Fibroblast of lung (primary cell): ENCODE data around the gene ZNF274. TPM values are rescaled to one million over a fixed set of nuclear protein-coding genes. Genes with fewer than 3 reads are reported as not detected.

Experiments used
- DNase-seq, 2 donors: peaks; one replicate each; pipeline versions ENCODE4 v3.0.0 to v3.0.0-alpha.2; 2010; ENCODE audit warnings: low read depth in 2 of 2
- H2AFZ ChIP-seq: 2 replicates; pipeline ENCODE4 v1.5.1; 2012; ENCODE audit warnings: low read length, control low read depth, inconsistent platforms
- H3K27ac ChIP-seq: 2 replicates; pipeline ENCODE4 v1.5.1; 2011; ENCODE audit warnings: low read length, control low read depth; ENCODE audit not compliant: insufficient read depth
- H3K27me3 ChIP-seq: 2 replicates; pipeline ENCODE4 v1.5.1; 2011; ENCODE audit warnings: mild to moderate bottlenecking, low read length; ENCODE audit not compliant: control insufficient read depth, insufficient read depth
- H3K36me3 ChIP-seq: 2 replicates; pipeline ENCODE4 v1.5.1; 2011; ENCODE audit warnings: low read length; ENCODE audit not compliant: control insufficient read depth, insufficient read depth
- H3K4me1 ChIP-seq: 2 replicates; pipeline ENCODE4 v1.5.1; 2011; ENCODE audit warnings: low read length; ENCODE audit not compliant: control insufficient read depth, insufficient read depth; ENCODE audit errors: extremely low read depth
- H3K4me2 ChIP-seq: 2 replicates; pipeline ENCODE4 v1.5.1; 2011; ENCODE audit warnings: low read length, control low read depth; ENCODE audit not compliant: insufficient read depth; ENCODE audit errors: extremely low read depth
- H3K4me3 ChIP-seq, 4 experiments: fragments of 200-600 bp in 1 of 4; sonication (generic) in 1 of 4; replicated peaks in 1 of 4; 2 replicates each; pipeline ENCODE4 v1.5.1; 2011 to 2016; ENCODE audit warnings: low read length in 4 of 4, low read depth in 3 of 4, mild to moderate bottlenecking in 3 of 4, control low read depth in 2 of 4, inconsistent platforms in 1 of 4, mixed read lengths in 1 of 4; ENCODE audit not compliant: insufficient read depth in 1 of 4; ENCODE audit errors: control extremely low read depth in 1 of 4
- H3K79me2 ChIP-seq: 2 replicates; pipeline ENCODE4 v1.5.1; 2012; ENCODE audit warnings: mild to moderate bottlenecking, low read length, inconsistent platforms; ENCODE audit not compliant: control insufficient read depth, insufficient read depth
- H3K9ac ChIP-seq: 2 replicates; pipeline ENCODE4 v1.5.1; 2011; ENCODE audit warnings: mild to moderate bottlenecking, low read length, control low read depth; ENCODE audit not compliant: insufficient read depth
- H3K9me3 ChIP-seq: 2 replicates; pipeline ENCODE4 v1.5.1; 2012; ENCODE audit warnings: low read depth, low read length; ENCODE audit not compliant: control insufficient read depth, insufficient read depth
- H4K20me1 ChIP-seq: 2 replicates; pipeline ENCODE4 v1.5.1; 2011; ENCODE audit warnings: low read length; ENCODE audit not compliant: control insufficient read depth, insufficient read depth; ENCODE audit errors: extremely low read depth
- EZH2 ChIP-seq: IDR thresholded peaks from 2 replicates; pipeline ENCODE4 v1.5.1; 2012; ENCODE audit warnings: low read length, control low read depth, mild to moderate bottlenecking; ENCODE audit errors: missing control alignments
- polyA plus RNA-seq, 2 donors: library from polyadenylated mRNA; depleted of rRNA in 1 of 2; stranded (reverse) in 1 of 2; unstranded in 1 of 2; fragments of >200 nt; gene quantifications; 2 replicates each; pipeline ENCODE4 v1.2.1, GENCODE V29; 2011 to 2012; ENCODE audit warnings: missing spikeins in 1 of 2
- total RNA-seq: library from RNA; depleted of rRNA; stranded (reverse); fragments of >200 nt; gene quantifications from 2 replicates; pipeline ENCODE4 v1.2.1, GENCODE V29; 2014
- TF ChIP-seq, protein P1 (sequence below), 2 donors: IDR thresholded peaks in 1 of 2; conservative IDR thresholded peaks in 1 of 2; 1 replicate in 1 of 2; 2 replicates in 1 of 2; pipeline ENCODE4 v1.5.1; 2011 to 2012; ENCODE audit warnings: low read length in 2 of 2, control low read depth in 1 of 2, inconsistent platforms in 1 of 2, low read depth in 1 of 2, mild to moderate bottlenecking in 1 of 2

The ZNF274 gene
- total and polyA plus RNA-seq, 2 donors (not counting 1 experiment from before 2014, with no cell fraction given): 12.8 to 37.5 TPM

DNA sequence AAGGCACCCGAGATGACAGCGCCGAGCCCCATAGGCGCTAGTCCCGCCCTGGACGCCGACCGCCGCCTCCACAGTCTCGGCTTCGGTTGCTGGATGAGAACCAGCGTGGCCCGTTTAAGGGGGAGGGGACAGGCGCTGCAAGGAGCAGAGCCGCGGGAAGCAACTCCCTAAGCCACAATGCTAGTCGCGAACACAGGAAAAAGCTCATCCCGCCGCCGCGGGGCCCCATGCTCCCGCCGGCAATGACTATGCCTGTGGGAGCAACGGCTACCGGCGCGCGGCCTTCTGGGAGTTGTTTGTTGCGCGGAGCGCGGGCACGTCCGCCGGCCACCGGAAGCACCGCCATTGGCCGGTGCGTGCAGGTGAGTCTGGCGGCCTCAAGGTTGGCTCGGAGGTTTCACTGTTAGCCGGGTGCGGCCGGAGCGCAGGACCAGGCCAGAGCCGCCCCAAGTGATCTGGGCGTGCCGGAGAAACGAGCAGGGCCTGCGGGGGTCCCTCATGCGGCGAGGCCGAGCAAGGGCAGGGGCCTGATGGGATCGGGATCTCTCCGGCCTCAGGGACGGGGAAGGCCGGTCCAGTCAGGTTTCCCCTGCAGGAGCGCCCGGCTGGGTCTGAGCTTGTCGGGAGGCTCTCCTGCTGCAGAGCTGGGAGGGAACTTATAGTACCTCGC, 45.9 kb downstream of the ZNF274 start, which contains the start of gene ZNF544:
ZNF544 (plus strand) TSS at position 330 of the 670 bp plus-strand sequence. CDS start 15,110 bp downstream, outside the sequence.
- Histone ChIP-seq H2AFZ (peak within 1 kb of the TSS; percentile 88), H3K4me1 (peaks cover 3% of the 10 kb centered on the region), H4K20me1 (no peaks in the 10 kb centered on the region), H3K27ac (peak within 1 kb of the TSS; percentile 70), H3K27me3 (no peaks in the 10 kb centered on the region), H3K36me3 (peaks cover 13% of the 10 kb centered on the region), H3K9ac (peak within 1 kb of the TSS; percentile 75), H3K9me3 (no peaks in the 10 kb centered on the region), H3K4me3 (peak within 1 kb of the TSS; percentile 72 to 84 (median 76)), H3K79me2 (no peaks in the 10 kb centered on the region), H3K4me2 (peak within 1 kb of the TSS; percentile 98)
- TF ChIP-seq EZH2: no peak
- TF ChIP-seq, protein P1, sequence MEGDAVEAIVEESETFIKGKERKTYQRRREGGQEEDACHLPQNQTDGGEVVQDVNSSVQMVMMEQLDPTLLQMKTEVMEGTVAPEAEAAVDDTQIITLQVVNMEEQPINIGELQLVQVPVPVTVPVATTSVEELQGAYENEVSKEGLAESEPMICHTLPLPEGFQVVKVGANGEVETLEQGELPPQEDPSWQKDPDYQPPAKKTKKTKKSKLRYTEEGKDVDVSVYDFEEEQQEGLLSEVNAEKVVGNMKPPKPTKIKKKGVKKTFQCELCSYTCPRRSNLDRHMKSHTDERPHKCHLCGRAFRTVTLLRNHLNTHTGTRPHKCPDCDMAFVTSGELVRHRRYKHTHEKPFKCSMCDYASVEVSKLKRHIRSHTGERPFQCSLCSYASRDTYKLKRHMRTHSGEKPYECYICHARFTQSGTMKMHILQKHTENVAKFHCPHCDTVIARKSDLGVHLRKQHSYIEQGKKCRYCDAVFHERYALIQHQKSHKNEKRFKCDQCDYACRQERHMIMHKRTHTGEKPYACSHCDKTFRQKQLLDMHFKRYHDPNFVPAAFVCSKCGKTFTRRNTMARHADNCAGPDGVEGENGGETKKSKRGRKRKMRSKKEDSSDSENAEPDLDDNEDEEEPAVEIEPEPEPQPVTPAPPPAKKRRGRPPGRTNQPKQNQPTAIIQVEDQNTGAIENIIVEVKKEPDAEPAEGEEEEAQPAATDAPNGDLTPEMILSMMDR (conservative IDR thresholded peaks at IDR 0.05 in 1 of 2, IDR thresholded peaks at IDR 0.05 in 1 of 2; ENCODE audit: low read depth in 1 of 2, low read length in 2 of 2): peak; percentile 33 to 40
- peak; percentile 73 to 77 for DNase-seq

DNA sequence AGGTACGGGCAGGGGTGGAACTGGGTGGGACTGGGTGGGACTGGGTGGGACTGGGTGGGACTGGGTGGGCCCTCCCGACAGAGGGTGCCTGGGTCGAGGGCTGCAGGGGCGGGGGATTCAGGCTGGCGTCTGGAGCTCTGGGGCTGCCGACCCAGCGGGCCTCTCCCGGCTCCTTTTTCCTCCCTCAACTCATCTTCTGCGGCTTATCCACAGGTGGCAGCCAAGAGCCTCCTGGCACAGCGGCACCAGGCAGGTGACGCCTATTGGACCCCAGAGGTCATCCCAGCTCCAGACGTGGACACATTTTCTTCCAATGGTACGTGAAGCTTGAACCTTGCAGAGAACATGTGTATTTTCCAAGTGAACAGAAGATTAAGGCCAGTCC, 46.4 kb downstream of the ZNF274 start:
- H3K9ac ChIP-seq: no peak overlapping the region
- H4K20me1 ChIP-seq: no peaks in the 10 kb centered on the region
- TF ChIP-seq, protein P1 (conservative IDR thresholded peaks at IDR 0.05 in 1 of 2, IDR thresholded peaks at IDR 0.05 in 1 of 2; ENCODE audit: low read depth in 1 of 2, low read length in 2 of 2): peak in 1 of 2 donors; percentile 39
- no peak for TF ChIP-seq EZH2
- H3K9me3 ChIP-seq: no peaks in the 10 kb centered on the region
- peak overlapping the region; percentile 72 to 84 (median 76) for H3K4me3 ChIP-seq
- H3K27me3 ChIP-seq: no peaks in the 10 kb centered on the region
- H3K36me3 ChIP-seq: peaks cover 13% of the 10 kb centered on the region
- peak; percentile 25 to 34 for DNase-seq
- H3K4me1 ChIP-seq: peaks cover 3% of the 10 kb centered on the region
- H2AFZ ChIP-seq: peak overlapping the region; percentile 88
- peak overlapping the region; percentile 98 for H3K4me2 ChIP-seq
- H3K79me2 ChIP-seq: no peaks in the 10 kb centered on the region
- H3K27ac ChIP-seq: peak overlapping the region; percentile 70

DNA sequence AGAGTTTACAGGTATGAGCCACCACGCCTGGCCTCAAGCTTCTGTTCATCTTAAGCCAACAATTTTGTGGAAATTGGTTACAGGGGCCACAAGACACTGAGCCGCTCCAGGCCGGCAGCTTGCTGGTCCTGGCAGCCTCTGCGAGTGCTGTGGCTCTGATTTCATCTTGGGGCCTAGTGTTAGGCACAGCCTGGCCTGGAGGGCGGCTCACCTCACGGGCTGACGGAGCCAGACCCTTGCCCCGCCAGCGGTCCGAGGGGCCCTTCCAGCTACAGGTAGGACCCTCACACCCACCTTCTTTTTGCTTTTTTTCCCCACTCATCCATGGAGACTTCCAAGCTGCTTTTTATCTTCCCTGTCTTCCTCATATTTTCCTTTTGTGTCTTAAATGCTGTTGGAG, 54.5 kb downstream of the ZNF274 start:
- no peaks in the 10 kb centered on the region for H3K4me1 ChIP-seq
- H3K4me3 ChIP-seq: no peak overlapping the region
- no peak overlapping the region for H3K4me2 ChIP-seq
- no peak for DNase-seq
- H3K79me2 ChIP-seq: no peaks in the 10 kb centered on the region
- no peak overlapping the region for H3K27ac ChIP-seq
- H2AFZ ChIP-seq: no peak overlapping the region
- H3K27me3 ChIP-seq: no peaks in the 10 kb centered on the region
- H4K20me1 ChIP-seq: no peaks in the 10 kb centered on the region
- H3K9ac ChIP-seq: no peak overlapping the region
- H3K36me3 ChIP-seq: peaks cover 7% of the 10 kb centered on the region
- TF ChIP-seq EZH2: no peak
- TF ChIP-seq, protein P1 (conservative IDR thresholded peaks at IDR 0.05 in 1 of 2, IDR thresholded peaks at IDR 0.05 in 1 of 2; ENCODE audit: low read depth in 1 of 2, low read length in 2 of 2): no peak
- H3K9me3 ChIP-seq: no peaks in the 10 kb centered on the region
